SK-N-SH treated with all-trans-retinoic acid at 6 μM for 48 hours (cell line): Measurements from ENCODE around the gene ARL2.

Experiments used
- TCF4 ChIP-seq: fragments of 250-450 bp; sonication (Bioruptor Pico); IDR thresholded peaks from 2 replicates; pipeline ENCODE4 v1.8.0; 2021; ENCODE audit warnings: mild to moderate bottlenecking, moderate library complexity, borderline replicate concordance
- ZFP3 ChIP-seq: fragments of 250-450 bp; sonication (Bioruptor Pico); IDR thresholded peaks from 2 replicates; pipeline ENCODE4 v1.5.0; 2020; ENCODE audit warnings: mild to moderate bottlenecking, moderate library complexity
- TF ChIP-seq, protein P1 (sequence below): fragments of 250-450 bp; sonication (Bioruptor Pico); IDR thresholded peaks from 2 replicates; pipeline ENCODE4 v1.8.0; 2020; ENCODE audit warnings: mild to moderate bottlenecking, moderate library complexity, borderline replicate concordance

DNA sequence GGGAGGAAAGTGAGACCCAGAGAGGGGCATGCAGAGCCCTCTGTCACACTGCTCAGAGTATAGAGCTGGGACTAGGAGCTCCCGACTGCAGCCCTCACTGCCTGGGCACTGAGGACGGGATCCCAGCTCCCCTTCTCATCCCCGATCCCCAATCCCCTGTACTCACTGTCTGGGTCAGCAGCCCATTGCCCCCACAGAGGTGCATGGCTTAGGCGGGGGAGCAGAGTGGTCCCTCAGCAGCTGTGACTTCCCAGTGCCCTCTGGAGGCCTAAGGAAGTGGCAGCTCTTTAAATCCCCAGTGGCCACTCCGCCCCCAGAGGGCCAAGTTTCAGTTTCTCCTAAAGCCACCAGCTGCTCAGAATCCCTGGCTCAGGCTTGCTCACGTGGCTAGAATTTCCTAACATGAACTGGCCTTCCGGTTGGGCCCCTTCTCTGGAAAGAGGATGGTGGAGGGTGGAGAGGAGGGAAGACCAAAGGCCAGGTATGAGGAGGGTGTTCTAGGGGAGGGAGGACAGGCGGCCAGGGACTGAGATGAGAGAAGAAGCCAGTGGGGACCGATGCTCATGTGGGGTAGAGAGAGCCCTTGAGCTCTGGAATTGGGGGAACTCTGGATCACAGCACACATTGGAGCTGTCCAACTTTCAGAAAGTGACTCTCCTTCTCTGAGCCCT, 17.1 kb upstream of the ARL2 start, which contains the start of gene BATF2:
- TF ChIP-seq TCF4 = no peak
- no peak for TF ChIP-seq ZFP3 (CRISPR knock-in tag)
- TF ChIP-seq, protein P1, sequence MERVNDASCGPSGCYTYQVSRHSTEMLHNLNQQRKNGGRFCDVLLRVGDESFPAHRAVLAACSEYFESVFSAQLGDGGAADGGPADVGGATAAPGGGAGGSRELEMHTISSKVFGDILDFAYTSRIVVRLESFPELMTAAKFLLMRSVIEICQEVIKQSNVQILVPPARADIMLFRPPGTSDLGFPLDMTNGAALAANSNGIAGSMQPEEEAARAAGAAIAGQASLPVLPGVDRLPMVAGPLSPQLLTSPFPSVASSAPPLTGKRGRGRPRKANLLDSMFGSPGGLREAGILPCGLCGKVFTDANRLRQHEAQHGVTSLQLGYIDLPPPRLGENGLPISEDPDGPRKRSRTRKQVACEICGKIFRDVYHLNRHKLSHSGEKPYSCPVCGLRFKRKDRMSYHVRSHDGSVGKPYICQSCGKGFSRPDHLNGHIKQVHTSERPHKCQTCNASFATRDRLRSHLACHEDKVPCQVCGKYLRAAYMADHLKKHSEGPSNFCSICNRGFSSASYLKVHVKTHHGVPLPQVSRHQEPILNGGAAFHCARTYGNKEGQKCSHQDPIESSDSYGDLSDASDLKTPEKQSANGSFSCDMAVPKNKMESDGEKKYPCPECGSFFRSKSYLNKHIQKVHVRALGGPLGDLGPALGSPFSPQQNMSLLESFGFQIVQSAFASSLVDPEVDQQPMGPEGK (CRISPR knock-in tag) = no peak
